ENCODE results near the gene PELI2.

Gene PELI2

DNA sequence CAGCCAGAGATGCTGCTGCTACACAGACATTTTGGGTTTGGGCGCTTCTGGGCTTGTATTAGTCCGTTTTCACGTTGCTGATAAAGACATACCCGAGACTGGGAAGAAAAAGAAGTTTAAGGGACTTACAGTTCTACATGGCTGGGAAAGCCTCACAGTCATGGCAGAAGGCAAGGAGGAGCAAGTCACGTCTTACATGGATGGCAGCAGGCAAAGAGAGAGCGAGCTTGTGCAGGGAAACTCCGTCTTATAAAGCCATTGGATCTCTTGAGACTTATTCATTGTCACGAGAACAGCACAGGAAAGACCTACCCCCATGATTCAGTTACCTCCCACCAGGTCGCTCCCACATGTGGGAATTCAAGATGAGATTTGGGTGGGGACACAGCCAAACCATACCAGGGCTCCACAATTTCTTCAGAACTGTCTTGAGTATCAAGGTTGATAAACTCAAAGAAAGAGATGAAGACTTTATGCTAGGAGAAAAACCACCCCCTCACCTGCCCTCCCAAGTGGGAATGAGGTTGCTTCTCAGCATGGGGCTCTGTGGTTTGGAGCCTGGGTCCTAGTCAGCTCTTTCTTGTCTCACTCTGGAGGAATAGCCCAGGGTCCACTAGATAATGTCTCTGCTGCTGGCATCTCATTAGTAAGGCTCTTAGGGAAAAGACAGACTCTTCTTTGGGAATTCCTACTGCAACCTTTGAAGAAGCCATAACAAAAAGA lies 200.3 kb downstream of the PELI2 start:
- DNase-seq = no peak

DNA sequence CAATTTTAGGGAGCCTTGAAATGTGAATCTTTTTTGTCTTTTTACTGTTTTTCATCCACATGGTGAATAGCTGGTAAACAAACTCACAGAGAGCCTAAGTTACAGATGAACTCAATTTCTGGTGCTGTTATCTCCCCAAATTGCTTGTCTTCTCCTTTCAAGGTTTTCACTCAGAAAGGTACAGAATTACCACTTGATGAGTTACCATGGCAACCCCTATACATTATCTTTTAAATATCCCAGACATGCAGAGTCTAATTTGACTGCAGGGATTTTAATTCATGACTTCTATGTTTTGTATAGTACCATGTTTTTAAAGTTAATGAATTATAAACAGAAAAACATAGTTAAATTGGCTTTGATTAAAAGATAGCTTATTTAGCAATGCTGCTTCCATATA lies 203.7 kb downstream of the PELI2 start:
- no peak for DNase-seq

DNA sequence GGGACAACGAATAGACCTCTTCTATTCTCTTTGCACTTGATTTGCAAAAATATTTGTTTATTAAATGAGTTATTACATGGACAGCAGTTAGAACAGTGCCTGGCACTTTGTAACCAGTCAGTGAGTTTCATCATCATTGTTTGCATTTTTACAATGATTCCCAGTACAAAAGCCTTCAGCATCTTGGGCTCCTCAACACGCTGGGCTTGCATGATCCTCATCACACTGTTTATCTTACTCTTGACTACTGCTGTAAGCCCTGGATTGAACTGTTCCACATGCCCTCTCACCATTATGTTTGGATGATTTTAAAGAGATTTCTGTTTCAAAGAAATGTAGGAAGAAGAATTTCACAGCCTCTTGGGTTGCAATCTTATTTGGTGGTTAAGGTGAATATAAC lies 204.3 kb downstream of the PELI2 start:
- no peak for DNase-seq

DNA sequence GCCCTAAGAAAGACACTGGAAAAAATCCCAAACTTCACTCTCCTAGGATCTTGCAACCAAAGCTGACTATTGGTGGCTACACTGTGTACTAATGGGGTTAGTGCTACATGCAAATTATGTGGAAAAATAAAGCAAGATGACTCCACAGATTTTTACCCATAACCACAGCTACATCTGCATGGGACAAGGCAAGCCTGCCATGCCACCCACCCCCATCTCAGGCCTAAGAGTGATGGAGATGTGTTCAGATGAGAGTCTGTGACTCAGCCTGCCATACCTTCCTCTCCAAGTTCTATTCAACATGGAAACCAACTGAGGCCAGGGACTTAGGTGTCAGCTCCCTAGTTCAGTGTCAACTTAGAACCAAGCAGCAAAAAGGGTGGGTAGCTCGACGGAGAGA lies 206.2 kb downstream of the PELI2 start:
- DNase-seq = no peak

DNA sequence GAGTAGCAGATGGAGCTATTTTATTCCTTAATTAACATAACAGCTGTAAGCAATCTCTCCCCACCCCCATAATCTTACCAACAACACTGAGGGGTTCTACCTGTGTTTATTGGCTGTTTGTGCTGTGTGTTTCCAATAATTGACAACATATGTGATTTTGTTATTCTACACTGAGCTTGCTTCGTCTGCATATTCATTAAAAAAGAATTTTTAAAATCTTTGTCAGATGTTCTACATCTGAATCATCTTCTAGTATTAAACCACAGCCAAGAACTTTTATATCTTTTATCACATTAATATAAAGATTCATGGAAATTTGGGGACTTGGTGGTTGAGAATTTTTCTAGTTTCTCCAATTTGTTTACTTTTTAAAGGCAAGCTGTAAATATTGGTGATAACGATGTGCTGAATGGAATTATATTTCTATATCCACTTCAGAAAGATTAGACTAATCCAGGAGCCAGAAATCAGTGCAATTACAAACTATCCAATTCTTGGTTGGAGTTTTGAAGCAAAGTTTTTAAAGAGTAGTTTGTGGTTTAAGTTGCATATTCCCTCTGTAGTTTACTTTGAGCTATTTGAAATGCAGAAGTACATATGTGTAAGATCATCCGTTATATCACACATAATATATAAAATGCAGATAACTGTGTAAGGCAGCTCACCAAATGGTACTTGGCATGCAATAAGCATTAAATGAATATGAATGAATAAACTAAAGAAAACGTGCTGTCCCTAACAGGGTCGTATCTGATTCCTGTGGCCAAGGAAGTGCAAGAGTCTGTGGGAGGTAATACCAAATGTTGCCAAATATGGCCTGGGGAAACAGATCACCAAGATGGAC lies 206.9 kb downstream of the PELI2 start:
- no peak for DNase-seq

DNA sequence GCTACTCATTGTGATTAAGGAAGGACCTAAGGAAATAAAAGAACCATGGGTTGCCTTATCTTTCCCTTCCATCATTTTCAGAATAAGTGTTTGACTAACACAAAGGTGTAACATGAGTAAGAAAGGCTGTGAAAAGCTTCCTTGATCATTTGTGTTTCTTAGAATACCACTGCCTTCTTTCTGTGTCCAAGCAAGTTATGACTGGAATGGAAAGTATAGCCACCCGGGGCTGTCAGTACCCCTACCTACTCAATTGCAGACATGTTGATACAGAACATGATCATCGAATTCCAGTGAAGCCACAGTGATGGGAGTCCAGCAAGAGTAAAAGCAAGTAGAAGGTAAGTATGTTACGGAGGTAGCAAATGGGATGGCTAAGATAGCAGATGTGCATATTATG lies 209.8 kb downstream of the PELI2 start:
- DNase-seq = no peak

DNA sequence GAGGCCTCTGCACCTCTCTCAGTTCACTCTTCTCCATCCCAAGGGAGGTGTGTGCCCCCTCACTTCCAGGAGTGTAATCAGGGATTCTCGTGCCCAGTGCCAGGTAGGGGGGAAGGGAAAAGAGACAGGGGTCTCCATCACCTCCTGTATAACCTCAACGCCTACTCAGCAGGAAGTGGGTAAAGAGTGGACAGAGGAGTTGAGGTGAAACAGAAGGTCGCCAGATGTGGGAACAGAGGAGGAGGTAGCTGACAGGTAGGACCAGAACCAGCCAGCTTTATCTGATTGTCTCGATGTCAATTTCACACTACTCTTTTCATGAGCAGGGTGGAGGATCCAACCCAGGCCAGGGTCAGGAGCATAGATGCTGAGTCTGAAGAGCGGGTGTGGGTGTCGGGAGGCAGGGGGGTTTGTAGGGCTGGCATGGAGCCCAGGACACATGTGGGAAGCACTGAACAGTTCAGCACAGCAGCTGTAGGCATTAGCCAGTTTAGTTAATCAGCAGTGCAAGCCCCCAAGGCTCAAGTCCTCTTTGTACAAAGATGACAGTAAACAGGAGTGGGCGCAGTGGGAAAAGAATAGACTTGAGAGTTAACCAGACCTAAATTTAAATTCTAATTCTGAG lies 213.5 kb downstream of the PELI2 start:
- no peak for DNase-seq

DNA sequence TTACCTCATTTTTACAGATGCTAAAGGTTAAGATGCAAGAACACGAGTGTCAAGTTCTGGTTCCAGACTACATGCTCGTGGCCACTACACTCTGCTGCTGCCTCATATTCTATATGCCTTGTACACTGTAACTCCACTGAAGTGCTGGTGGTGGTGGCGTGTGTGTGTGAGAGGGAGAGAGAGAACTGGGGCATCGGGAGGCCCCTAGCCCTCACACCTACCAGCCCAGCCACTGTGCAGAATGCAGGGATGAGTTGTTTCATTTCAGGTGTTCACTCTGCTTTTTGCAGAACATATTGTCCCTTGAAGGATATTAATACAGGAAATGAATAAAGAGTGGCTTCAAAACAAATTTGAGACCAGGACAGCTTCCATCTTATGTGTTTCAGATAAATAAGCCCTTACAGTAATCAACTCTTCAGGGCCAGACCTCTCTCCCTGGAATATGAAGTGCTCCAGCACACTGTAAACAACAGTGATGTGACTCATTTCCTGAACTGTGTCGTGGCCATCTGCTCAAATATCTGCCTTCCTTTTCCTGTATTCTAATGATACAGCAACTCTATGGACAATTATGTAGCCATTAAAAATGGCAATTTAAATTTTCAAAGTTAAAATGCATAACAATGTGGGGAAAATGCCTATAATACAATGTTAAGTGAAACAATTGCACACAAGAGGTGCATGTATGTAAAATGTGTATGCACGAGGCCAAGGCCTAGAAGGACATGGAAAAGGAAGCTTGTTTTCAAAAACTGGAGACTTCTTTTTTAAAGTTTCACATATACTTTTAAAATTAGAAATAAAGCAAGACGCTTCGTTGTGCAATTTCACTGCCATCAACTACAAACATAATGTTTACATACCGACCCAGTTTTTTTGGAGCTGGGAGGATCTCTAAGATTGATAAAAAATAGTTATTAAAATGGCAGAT lies 215.4 kb downstream of the PELI2 start:
- no peak for DNase-seq

DNA sequence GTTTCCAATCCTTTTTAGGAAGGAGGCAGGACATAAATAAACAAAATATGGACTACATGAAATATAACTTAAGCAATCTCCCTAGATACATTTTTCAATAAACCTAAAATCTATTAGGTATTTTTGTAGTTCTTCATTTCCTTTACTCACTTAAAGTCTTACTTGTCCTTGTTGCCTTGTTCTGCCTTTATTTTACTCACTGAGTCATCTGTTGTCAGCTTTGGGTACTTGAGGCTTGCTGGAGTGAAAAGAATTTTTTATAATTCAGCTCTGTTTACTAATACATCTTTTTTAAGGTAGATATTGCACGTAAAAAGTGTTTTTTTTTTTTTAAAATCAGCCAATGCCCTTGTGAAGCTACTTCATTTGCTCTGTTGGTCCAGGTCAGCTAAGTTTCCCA lies 216.2 kb downstream of the PELI2 start:
- DNase-seq = no peak

DNA sequence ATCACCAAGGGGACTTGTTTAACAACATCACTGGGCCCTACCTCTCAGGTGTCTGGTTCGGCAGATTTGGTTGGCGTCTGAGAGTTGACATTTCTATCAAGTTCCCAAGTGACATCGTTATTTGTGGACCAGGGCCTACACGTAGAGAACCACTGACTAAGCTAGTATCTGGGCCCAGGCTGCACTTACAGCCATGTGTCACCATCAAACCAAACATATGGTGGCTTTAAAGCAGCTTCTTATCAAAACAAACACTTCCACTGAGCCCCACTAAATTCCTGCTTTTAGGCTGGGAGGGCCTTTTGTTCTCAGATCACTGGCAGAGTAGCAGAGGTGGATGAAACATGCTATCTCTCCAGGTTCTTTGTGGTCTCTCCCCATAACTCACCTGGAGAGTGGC lies 220.5 kb downstream of the PELI2 start:
- DNase-seq = no peak

DNA sequence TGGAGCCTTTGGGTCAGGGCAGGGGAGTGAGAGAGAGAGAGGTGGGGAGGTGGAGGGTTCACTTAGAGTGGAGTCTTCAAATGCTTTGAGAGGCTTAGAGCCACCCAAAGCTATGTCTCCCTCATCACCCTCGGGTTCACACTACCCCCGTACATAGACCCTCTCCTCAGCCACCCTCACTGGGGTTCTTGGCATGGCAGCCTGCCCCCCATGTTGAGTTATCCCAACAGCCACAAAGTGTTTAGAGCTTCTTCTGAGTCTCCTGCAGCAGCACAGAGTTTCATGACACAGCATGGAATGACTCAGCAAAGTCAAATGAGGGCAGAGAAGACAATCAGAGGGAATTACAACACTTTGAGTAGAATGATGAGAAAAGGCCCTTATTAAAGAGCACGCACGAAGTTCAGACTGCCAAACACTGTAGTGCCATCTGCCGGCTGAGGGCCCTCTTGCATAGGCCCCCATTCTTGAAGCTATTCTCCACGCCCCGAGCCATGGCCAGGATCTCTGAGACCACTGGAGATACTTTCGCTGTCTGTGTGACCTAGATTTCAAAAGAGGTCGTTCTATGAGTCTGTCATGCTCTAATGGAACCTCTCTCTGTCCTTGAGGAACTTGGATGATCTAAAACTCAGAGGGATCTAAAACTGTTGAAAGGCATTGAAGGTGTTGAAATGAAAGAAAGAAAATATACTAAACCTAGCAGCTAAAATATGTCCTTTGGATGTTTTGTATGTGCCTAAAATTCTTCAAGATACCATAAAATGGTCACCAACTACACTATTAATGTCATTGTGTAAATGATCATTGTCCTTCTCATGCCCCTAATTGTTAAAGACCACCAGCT lies 221.9 kb downstream of the PELI2 start:
- peak in 1 of 4 experiments; percentile 11 for DNase-seq

DNA sequence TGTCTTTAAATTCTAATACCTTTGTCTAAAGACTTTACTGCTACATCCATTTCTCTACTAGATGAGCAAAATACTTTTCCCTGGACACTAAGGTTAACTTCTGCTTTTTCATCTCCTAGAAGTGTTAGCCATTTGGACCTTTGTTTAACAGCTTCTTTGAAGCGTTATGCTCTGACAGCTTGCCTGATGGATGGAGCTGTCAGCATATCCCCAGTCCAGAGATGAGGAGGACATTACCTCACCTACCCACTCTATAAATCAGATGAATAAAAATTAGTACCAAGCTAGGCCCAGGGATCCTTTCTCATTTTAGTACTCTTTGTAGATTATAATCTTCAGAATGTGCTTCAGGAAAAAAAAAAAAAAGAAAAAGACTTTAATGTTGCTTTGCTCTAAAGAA lies 222.7 kb downstream of the PELI2 start:
- no peak for DNase-seq

DNA sequence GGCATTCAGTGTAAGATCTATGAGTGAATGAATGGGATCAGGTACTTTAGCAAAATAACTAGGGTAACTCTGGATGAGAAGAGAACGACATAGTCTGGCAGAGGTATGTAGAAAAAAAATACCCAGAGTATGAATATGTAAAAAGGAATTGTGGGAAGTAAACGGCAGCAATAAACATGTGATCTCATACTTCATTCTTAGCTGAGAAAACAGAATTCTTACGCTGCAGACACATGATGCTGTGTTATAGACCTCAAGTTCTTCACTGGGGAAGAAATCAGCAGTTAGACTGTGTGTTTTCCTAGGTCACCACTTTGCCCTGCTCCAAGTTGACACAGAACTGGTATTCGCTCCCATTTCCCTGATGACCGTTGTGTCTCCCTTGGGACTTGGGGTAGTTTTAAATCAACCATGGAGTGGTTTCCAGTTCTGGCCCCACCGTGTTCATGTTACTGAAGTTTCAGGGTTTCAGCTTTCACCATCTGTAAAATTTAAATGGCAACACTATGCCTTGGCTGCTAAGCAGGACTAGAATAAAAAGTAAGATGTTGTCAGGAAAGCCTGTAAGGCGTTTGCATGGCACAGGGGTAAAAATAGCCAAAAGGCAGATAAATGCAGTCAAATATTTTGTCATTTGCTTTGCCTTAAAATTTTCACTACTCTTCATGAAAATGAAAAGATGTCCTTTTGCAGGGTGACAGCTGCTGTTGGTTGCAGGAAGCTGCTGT lies 223.7 kb downstream of the PELI2 start:
- DNase-seq = no peak

DNA sequence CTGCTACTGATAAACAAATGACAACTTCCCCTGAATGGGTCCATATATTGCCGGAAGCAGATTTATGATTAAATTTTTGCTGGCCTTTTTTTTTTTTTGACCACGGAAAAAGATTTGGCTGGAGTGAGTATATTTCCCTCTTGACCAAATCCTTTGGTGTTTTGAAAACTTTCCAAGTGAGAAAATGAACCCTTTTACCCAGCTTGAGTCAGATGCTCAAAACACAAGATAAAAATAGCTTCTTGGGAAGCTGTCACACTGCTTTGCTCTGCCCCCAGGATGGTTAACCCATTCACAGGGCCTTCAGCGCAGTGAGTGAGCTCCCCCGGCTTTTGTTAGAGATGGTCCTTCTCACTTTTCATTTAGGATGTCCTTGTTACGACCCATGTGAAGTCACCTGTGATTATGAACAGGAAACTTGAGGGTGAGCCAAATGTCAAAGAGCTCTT lies 224.3 kb downstream of the PELI2 start:
- DNase-seq = no peak

DNA sequence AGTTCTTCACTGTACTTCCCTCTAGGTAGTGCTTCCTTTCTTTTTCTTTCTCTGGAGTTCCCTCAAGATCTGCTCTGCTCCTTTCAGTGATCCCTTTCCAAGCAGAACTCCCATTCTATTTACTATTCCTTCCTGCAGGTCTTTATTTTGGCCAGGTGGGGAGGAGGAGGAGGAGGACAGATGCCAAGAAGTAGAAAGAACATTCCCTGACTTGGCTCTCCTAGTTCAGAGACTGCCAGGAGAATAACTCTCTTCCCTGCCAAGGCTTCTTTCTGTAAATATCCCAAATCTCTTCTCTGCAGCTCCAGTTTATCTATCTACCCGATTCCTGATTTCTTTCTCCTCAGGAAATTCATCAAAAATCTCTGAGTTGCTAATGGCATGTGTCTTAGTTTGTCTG lies 231.7 kb downstream of the PELI2 start:
- DNase-seq = no peak
